ENCODE data around the gene POLN. TPM values are rescaled to one million over a fixed set of nuclear protein-coding genes. Genes with fewer than 3 reads are reported as not detected.

The POLN gene
- total RNA-seq, 1 experiment from 2014 or later: 3.5 TPM

DNA sequence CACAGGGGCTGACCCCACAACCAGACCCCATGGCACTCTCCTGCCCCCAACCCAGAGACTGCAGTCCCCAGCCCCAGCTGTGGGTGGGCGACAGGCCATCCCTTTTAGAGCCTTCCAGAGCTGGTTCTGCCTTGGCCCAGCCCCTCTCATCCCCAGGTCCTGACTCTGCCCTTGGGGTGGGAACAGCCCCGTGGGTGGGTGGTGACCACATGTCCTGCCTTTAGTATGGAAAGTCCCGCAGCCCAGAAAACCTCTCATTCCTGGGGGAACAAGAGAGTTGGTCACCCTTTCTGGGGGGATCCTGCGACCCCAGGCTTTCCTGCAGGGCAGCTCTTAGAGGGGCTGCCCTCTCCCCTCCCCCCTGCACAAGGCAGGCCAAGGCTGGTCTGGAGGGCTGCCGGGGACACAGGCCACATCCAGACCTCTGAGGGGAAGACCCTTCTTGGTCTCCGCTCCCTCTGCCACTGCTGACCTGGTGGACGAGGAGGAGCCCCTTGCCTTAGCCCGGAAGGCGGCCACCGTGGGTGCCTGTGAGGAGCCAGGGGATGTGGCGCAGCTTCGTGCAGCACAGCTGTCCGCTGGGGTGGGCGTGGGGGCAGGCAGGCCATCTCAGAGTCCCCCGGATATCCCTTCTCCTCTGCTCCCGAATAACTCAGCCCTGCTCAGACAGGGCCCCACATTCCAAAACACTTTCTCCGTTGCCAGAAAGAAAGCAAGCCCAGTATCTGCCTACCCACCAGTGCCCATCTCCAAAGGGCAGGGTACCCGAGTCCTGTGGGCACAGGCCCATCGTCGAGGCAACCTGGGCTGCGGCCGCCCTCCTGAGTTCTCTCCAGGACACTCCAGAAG, 26.7 kb upstream of the POLN start:
- 0 out of 2 replicates have a peak, but pooled peaks have one; percentile 42 for TF ChIP-seq FOXP1 (CRISPR knock-in tag; IDR thresholded peaks at IDR 0.05; ENCODE audit: borderline replicate concordance)
- TF ChIP-seq RELA (CRISPR knock-in tag; IDR thresholded peaks at IDR 0.05; ENCODE audit: borderline replicate concordance): no peak
- CTCF ChIA-PET: interaction anchor here (0.6 to 1.8 kb wide), 10 partner anchors 13 to 194 kb away, joined by 3 to 12 read pairs (median 4); partner anchors contain the start of genes CFAP99, HAUS3, POLN and ZFYVE28

DNA sequence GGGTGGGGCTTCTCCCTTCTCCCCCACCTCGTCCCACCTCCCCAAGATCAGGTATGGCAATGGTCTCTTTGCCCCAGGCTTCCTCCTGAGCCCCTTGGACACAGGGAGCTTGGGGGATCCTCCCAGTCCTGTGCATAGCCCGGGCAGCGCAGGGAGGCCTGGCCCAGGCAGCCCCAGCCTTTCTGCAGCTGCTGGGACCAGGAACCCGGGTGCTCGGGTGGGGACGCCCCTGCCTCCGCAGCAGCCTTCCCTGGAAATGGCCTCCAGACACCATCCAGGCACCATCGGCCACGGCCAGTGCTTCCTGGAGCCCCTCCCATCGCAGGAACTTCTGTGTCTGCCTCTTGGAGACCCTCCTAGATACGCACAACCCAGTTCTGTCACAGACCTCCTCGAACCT, 25.9 kb upstream of the POLN start:
- POLR2A ChIA-PET: no interaction called here
- CTCF ChIA-PET: interaction anchor here (0.6 to 1.8 kb wide), 2 partner anchors 28 to 151 kb away, joined by 3 to 6 read pairs; partner anchors contain the start of genes CFAP99 and ZFYVE28
- no peak overlapping the region for H3K27ac Mint-ChIP-seq
- no peaks in the 10 kb centered on the region for H3K36me3 Mint-ChIP-seq
- no peak overlapping the region for H3K4me3 Mint-ChIP-seq
- no peaks in the 10 kb centered on the region for H3K9me3 Mint-ChIP-seq
- H3K4me1 Mint-ChIP-seq: peaks cover 9% of the 10 kb centered on the region
- DNase-seq (ENCODE audit: low spot score) (no peak), ATAC-seq (no peak)
- H3K27me3 Mint-ChIP-seq (ENCODE audit: low read depth): peaks cover 7% of the 10 kb centered on the region
- TF ChIP-seq NFATC4 (CRISPR knock-in tag; IDR thresholded peaks at IDR 0.05): no peak
- TF ChIP-seq JUN (CRISPR knock-in tag; IDR thresholded peaks at IDR 0.05): no peak

More for the DNA sequence above, 26.7 kb upstream of the POLN start:
- Mint-ChIP-seq H3K4me1 (peaks cover 9% of the 10 kb centered on the region), H3K36me3 (no peaks in the 10 kb centered on the region), H3K9me3 (no peaks in the 10 kb centered on the region), H3K27me3 (ENCODE audit: low read depth) (peaks cover 2% of the 10 kb centered on the region; the same call in 1 of the 2 replicates), H3K4me3 (no peak overlapping the region), H3K27ac (peak overlapping the region; percentile 18; the same call in 1 of the 2 replicates)
- no peak for ATAC-seq
- no peak for DNase-seq (ENCODE audit: low spot score)
- POLR2A ChIA-PET: no interaction called here

- no peaks in the 10 kb centered on the region for H3K36me3 Mint-ChIP-seq
- no peak for ATAC-seq
- H3K27ac Mint-ChIP-seq: no peak overlapping the region
- H3K27me3 Mint-ChIP-seq (ENCODE audit: low read depth): peaks cover 7% of the 10 kb centered on the region
- ChIA-PET CTCF (interaction anchor here (0.9 to 1.8 kb wide), 2 partner anchors 28 to 47 kb away, joined by 3 to 6 read pairs; no protein-coding TSS in a partner anchor), POLR2A (no interaction called here)
- no peak overlapping the region for H3K4me3 Mint-ChIP-seq
- TF ChIP-seq AR (CRISPR knock-in tag; IDR thresholded peaks at IDR 0.05): no peak
- TF ChIP-seq, protein P1, sequence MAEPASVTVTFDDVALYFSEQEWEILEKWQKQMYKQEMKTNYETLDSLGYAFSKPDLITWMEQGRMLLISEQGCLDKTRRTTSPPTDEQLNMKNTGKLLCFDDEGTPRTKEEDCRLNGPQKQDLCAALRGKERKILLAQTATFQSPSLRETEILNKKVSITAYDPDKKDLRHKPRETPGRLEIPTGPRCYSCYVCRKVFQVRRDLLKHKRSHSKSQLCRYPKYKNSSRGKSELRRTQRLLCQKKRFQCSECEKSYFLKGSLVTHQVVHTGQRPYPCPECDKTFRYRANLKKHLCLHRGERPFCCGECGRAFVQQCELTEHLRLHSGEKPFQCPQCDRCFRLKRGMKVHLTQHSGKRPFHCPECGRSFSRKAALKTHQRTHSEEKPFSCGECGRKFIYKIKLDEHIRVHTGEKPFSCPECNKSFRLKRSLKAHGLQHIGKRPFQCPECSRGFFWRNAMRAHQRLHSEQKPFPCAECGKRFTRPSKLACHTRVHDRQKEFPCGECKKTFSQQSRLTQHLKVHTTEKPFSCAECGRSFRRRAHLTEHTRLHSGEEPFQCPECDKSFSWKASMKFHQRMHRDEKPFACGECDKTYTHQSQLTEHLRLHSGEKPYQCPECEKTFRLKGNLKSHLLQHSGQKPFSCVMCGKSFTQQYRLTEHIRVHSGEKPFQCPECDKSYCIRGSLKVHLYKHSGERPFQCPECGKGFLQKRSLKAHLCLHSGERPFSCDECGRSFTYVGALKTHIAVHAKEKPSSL (CRISPR knock-in tag; conservative IDR thresholded peaks at IDR 0.05): no peak
- no peak for TF ChIP-seq ZNF263 (CRISPR knock-in tag; IDR thresholded peaks at IDR 0.05; ENCODE audit: low read depth)
- TF ChIP-seq RORB (CRISPR knock-in tag; IDR thresholded peaks at IDR 0.05): no peak
- TF ChIP-seq, protein P2, sequence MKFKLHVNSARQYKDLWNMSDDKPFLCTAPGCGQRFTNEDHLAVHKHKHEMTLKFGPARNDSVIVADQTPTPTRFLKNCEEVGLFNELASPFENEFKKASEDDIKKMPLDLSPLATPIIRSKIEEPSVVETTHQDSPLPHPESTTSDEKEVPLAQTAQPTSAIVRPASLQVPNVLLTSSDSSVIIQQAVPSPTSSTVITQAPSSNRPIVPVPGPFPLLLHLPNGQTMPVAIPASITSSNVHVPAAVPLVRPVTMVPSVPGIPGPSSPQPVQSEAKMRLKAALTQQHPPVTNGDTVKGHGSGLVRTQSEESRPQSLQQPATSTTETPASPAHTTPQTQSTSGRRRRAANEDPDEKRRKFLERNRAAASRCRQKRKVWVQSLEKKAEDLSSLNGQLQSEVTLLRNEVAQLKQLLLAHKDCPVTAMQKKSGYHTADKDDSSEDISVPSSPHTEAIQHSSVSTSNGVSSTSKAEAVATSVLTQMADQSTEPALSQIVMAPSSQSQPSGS (CRISPR knock-in tag; IDR thresholded peaks at IDR 0.05; ENCODE audit: borderline replicate concordance, low read depth): no peak
- TF ChIP-seq, protein P3, sequence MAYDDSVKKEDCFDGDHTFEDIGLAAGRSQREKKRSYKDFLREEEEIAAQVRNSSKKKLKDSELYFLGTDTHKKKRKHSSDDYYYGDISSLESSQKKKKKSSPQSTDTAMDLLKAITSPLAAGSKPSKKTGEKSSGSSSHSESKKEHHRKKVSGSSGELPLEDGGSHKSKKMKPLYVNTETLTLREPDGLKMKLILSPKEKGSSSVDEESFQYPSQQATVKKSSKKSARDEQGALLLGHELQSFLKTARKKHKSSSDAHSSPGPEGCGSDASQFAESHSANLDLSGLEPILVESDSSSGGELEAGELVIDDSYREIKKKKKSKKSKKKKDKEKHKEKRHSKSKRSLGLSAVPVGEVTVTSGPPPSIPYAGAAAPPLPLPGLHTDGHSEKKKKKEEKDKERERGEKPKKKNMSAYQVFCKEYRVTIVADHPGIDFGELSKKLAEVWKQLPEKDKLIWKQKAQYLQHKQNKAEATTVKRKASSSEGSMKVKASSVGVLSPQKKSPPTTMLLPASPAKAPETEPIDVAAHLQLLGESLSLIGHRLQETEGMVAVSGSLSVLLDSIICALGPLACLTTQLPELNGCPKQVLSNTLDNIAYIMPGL (CRISPR knock-in tag; IDR thresholded peaks at IDR 0.05): no peak
- TF ChIP-seq, protein P4, sequence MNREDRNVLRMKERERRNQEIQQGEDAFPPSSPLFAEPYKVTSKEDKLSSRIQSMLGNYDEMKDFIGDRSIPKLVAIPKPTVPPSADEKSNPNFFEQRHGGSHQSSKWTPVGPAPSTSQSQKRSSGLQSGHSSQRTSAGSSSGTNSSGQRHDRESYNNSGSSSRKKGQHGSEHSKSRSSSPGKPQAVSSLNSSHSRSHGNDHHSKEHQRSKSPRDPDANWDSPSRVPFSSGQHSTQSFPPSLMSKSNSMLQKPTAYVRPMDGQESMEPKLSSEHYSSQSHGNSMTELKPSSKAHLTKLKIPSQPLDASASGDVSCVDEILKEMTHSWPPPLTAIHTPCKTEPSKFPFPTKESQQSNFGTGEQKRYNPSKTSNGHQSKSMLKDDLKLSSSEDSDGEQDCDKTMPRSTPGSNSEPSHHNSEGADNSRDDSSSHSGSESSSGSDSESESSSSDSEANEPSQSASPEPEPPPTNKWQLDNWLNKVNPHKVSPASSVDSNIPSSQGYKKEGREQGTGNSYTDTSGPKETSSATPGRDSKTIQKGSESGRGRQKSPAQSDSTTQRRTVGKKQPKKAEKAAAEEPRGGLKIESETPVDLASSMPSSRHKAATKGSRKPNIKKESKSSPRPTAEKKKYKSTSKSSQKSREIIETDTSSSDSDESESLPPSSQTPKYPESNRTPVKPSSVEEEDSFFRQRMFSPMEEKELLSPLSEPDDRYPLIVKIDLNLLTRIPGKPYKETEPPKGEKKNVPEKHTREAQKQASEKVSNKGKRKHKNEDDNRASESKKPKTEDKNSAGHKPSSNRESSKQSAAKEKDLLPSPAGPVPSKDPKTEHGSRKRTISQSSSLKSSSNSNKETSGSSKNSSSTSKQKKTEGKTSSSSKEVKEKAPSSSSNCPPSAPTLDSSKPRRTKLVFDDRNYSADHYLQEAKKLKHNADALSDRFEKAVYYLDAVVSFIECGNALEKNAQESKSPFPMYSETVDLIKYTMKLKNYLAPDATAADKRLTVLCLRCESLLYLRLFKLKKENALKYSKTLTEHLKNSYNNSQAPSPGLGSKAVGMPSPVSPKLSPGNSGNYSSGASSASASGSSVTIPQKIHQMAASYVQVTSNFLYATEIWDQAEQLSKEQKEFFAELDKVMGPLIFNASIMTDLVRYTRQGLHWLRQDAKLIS (CRISPR knock-in tag; IDR thresholded peaks at IDR 0.05; ENCODE audit: borderline replicate concordance): no peak
- TF ChIP-seq NFE2L1 (CRISPR knock-in tag; IDR thresholded peaks at IDR 0.05): no peak
- TF ChIP-seq SMAD3 (CRISPR knock-in tag; IDR thresholded peaks at IDR 0.05; ENCODE audit: borderline replicate concordance): no peak
- no peak for TF ChIP-seq GRHL2 (CRISPR knock-in tag; IDR thresholded peaks at IDR 0.05; ENCODE audit: insufficient replicate concordance, severe bottlenecking)
- no peak for TF ChIP-seq ATF3 (CRISPR knock-in tag; conservative IDR thresholded peaks at IDR 0.05)
- TF ChIP-seq GABPB1 (CRISPR knock-in tag; IDR thresholded peaks at IDR 0.05): no peak
- no peak for DNase-seq (ENCODE audit: low spot score)
- no peaks in the 10 kb centered on the region for H3K9me3 Mint-ChIP-seq
- H3K4me1 Mint-ChIP-seq: peaks cover 9% of the 10 kb centered on the region
These were observed 25.4 kb upstream of the POLN start for GRCh38 chr4:2267320-2267811.

Measured in WTC11 (cell line).